ENCODE measurements around the gene MRPL51. TPM values are rescaled to one million over a fixed set of nuclear protein-coding genes. Genes with fewer than 3 reads are reported as not detected.

MRPL51 gene
- total and polyA plus RNA-seq, 2 of the 8 experiments (the other 6 are each of a cell fraction or from before 2014, with no cell fraction given), result 119 to 331 TPM

- no peak for TF ChIP-seq RBBP5 (IDR thresholded peaks at IDR 0.05; ENCODE audit: borderline replicate concordance, low read depth, low read length)
Observed at GRCh38 chr12:6460751-6461371, 32.2 kb downstream of the MRPL51 start (continued).

All from H1 (cell line).